SW 1271 (cell line): ENCODE results near the gene PKP4.

Source experiments
- DNase-seq, 2 experiments: peaks; one replicate each; lab custom pipeline; 2025; lab: John Stamatoyannopoulos, UW

PKP4 gene

DNA sequence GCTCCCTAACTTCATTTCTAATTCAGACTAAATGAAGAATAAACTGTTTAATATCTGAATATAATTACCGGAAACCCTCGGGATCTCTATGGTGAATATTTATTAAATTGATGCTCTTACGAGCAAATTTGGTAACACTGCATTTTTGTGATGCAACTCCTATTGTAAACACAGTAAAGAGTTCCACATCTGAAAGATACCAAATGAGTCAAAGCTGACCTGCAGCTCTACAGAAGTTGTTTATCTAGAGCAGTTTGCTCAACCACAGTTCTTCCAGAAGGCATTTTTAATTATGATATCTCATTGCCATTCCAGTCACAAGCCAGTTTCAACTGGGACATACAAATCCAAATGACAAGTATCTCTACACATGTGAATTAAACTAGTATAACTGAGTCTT lies 129.7 kb downstream of the PKP4 start:
- peak in 1 of 2 experiments; percentile 8 for DNase-seq

DNA sequence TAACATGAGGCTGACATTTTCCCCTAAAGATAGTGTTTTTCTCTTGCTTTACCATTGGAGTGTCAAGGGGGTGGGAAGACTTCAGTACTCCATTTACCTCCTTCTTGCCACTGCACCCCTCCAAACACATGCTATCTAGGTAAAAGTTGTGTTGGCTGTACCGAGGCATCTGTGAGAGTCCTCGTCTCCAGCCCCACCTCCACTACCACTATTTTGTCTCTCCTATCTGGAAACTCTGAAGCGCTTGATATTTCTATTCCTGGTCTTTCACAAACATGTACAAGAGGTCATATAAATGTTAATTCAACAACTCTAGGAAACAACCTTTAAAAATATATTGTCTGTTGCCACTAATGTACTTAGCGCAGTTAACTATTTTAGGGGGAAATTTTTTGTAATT lies 132.6 kb downstream of the PKP4 start:
- no peak for DNase-seq

DNA sequence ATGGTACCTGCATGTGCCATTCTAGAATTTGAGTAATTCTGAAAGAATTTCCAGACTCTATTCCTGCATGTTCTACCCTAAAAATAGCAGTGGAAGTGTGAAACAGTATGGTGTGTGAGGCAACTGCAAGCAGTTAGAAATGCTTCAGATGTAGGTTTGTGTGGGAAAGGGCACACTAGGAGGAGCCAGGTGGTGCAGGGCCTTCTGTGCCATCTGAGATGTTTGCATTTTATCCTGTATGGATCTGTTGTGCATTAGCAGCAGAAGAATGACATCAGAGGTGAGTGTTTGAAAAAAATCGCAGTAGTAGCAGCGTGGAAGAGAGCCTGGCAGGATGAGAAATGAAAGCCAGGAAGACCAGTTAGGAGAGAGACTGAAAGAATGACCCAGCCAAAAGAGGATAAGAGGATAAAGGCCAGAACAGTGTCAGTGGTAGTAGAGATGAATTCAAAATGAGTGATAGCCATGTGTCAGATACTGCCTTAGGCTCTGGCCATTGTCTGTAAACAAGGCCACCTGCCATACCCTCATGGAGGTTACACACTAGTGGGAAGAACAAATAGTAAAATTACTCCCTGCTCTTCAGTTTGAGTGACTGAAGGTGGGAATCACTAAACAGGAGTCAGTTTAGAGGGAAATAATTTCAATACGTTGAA lies 142.2 kb downstream of the PKP4 start:
- peak in 1 of 2 experiments; percentile 35 for DNase-seq

DNA sequence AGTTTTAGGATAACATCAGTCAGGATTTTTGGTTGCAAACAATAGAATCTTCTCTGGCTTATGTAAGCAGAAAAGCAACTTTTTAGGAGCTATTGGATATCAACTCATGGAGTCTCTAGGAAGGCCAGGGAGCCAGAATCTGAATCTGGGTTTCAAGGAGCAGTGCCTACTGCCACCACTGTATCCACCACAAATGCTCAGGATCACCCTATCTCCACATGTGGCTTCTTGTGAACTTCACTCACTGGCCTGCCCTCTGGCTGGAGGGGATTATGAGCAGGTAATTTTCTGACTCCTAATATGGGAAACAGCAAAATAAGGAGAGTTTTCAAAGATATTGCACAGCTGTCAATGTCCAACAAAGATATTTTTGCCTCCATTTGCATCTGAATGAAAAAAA lies 142.9 kb downstream of the PKP4 start:
- peak in 1 of 2 experiments; percentile 14 for DNase-seq

DNA sequence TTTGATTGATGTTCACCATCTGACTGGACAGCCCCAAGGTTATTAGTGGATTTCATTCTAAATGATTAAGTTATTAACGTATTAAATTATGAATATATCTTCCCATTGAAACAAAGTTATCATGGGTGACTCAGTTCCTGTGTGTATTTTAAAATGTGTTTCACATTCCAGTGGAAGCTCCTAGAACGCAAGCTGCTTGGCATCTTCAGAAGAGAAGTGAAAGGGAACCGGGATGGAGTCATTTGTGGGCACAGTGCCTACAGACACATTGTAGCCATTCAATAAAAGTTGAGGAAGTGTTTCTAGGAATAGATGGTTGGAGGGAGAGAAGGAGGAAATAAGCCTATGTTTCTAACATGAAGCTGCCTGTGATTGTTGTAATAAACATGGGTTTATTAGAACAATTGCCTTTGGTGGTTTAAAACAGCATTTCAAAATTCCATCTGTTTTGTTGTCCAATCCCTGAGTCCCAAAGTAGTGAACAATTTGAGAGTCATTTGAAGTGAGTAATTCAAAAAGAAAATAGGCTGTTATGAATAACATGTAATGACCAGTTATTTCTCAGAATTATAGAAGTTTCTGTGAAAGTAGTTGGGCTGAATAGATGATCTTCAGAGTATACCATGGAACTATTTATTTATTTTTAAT lies 143.5 kb downstream of the PKP4 start:
- peak; percentile 46 to 80 for DNase-seq

DNA sequence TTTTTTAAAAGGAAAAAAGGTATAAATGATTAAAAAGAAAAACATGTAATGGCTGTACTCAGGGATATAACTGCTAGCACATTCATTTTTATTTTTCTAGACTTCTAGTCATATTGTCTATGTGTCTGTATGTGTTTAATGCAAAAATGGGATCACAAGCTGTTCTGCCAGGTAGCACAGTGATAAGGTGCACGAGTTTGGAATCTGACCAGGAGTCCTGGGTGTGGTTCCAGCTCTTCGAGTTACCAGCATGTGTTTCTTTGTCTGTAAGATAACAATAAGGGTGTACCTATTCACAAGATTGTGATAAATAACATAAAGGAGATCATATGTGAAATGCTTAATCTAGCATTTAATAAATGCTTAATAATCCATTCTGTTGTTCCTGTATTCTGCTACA lies 145.3 kb downstream of the PKP4 start:
- no peak for DNase-seq

DNA sequence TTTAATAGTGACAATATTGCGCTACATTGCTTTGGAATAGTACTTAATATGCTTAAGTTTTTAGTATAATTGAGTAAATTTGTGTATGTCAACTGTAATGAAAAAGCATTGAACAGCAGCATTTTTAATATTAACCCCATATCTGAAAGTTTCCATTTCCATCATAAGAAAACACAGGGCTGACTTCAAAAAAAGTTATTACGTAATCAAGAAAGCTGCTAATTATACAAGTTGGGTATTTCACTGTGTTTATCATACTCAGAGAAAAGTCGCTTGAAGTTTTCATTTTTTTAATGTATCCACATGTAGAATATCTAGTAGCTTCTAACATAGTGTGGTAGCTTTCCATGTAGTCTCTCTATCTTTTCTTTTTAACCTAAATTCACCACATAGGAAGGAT lies 146.5 kb downstream of the PKP4 start:
- no peak for DNase-seq

DNA sequence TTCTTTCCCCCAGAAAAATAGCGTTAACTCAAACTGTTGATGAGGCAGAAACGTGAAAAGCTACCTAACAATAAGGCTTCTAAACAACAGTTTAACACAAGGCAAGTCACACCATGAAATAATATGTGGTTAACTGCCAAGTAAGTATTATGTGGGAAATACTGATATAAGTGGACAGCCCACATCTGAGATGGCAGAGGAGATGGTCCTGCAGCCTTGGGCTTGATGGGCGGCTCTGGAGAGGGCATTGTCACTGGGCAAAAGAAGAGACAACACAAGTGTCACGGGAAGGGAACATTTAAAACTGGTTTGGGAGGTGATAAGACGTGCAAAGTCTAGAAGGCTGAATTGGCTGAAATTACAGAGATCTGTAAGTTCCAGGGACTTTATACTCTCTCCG lies 147.2 kb downstream of the PKP4 start:
- no peak for DNase-seq

DNA sequence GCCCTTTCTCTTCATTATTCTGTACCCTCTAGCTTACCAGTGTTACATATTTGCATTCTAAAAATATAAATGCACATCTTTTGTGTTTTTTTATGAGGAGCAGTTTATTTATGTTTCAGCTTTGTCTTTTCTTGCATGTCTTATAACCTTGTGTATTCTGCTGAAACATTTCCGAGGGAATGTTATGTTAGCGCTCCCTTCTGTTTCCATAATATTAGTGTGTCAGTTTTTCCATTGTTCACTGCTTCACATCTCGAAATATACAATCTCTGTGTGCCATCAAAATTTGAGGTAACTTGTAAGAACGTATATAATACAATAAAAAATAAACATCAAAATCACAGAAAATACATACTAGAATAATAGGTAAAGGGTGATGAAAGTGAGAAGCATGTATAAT lies 153.3 kb downstream of the PKP4 start:
- no peak for DNase-seq

DNA sequence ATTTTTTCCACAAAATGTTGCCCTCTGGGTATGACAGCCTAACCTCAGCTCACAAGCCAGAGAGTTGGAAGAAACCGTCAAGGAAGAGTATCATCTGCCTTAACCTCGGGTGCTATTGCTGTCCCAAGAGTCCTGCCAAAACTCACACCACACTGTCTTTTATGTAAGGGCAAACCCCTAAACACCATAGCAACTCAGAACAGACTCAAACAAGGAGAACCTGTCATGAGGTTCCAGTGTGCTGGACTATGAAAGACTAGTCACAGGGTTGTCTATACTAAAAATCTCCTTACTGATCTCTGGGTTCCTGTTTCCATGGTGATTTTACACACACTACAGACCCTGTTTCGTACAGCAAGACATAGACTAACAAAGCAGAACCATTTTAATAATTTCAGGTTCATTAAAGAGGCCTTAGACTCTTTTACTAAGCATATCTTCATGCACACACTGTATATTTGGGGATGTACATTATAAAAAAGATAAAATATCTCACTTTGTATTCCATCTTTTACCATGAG lies 159.8 kb downstream of the PKP4 start:
- no peak for DNase-seq

DNA sequence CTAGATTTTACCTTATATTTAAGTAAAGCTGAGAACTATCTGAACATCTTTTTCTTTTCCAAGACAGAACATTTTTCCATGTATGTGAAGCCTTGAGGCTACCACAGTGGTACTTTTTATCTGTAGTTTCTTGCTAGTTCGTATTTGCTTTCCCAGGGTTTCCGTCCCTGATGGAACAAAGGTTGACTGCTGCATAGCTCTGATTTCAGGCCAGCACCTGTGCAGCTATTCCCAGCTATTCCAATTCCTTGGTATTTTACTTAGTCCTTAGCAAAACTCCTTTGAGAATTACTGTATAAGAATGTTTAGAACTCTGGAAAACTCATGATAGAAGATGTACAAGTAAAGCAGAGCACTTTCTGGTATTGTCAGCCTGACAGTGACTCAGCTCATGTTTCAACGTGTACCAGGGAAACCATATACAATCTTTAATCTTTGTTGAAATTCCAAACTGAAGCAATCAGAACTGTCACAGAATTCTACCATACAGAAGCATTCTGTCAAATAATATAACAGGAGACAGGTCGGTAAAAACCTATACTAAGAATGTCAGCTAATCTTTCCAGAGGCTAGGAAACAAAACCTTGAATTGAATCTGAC lies 162.2 kb downstream of the PKP4 start:
- no peak for DNase-seq

DNA sequence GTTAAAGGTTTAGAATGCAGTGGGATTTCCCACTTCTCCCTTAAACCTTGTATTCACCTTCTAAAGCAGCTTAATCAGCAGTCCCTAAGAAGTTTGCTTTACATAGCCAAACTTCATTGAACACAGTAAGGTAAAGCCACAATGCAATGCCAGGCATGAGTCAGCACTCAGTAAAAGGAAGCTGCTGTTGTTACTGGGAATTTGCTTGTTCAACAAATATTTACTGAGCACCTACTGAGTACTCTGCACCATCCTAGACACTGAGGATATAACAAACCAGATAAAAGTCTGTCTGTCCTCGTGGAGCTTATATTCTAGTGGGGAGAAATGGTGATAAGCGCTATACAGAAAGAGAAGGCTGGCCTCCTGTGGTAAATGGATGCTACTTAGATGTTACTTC lies 162.7 kb downstream of the PKP4 start:
- DNase-seq: peak in 1 of 2 experiments; percentile 22

DNA sequence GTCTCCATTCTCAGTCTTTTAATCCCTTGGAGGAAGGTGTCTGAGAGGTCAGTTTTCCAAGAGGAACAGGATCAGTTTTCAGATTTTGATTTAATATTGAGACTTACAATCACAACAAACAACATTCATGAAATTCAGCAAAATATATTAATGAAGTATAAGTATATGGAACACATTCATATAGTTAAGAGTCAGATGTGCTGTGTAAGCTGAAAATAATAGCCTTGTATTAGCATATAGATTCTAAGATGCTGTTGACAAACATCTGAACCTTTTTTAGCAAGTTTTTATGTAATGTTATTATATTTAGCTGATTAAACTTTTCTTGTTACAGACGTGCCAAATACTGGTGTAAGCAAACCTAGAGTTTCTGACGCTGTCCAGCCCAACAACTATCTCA lies 163.9 kb downstream of the PKP4 start:
- no peak for DNase-seq

DNA sequence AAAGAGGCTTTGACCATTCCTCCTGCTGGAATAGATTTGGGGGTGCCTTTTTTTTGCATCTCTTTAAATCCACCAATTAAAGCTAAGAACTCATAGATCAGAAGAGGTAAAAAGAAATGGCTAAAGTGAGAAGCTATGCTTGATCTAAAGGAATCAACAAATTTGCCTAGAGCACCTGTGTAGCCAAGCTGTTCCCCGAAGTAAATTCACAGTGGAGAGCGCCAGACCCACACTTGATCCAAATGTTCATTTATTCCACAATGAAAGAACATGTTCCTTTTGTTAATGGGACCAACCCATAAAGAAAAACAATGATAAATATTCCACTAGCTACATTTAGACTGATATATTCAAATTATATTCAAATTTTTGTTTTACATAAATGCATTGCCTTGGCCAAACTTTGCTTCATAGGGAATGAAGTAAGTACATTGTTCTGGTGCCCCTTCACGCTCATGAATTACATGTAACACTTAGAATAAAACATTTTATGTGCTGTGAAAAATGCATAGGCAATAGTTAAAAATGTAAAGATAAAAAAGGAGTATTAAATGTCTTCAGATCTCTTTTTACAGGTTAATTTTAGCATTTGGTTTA lies 167.4 kb downstream of the PKP4 start:
- DNase-seq: no peak

DNA sequence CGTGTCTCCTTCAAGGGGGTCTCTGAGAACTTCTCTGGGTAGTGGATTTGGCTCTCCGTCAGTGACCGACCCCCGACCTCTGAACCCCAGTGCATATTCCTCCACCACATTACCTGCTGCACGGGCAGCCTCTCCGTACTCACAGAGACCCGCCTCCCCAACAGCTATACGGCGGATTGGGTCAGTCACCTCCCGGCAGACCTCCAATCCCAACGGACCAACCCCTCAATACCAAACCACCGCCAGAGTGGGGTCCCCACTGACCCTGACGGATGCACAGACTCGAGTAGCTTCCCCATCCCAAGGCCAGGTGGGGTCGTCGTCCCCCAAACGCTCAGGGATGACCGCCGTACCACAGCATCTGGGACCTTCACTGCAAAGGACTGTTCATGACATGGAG lies 168.2 kb downstream of the PKP4 start:
- DNase-seq: no peak

DNA sequence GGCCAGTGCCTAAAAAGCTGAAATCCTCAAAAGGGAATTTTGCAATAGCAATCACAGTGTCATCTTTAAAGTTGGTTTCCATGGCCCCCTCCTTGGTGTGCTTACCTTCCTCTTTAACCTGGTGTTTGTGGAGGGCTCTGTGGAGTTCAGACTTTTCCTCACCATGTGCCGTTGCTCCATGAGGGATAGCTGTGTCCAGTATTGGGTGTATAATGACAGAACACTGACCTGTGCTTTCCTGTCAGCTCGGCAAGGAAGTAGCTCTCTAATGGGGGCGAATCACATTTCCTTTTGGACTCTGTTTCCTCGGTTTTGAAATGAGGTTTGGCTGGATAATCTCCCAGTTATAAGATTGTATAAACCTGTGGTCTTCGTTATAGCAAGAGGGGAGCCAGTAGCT lies 172.4 kb downstream of the PKP4 start:
- no peak for DNase-seq

DNA sequence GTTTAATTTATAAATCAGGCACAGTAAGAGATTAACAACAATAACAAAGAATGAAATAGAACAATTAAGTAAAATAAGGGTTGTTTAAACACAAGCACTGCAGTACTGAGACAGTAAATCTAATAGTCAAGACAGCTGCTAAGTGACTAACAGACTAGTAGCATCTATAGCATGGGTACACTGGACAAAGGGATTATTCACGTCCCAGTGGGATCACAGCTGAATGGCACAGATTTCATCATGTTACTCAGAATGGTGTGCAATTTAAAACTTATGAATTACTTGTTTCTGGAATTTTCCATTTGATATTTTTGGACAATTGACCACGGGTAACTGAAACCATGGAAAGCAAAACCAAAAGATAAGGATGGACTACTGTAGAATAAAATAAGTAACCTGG lies 176.5 kb downstream of the PKP4 start:
- DNase-seq: no peak

DNA sequence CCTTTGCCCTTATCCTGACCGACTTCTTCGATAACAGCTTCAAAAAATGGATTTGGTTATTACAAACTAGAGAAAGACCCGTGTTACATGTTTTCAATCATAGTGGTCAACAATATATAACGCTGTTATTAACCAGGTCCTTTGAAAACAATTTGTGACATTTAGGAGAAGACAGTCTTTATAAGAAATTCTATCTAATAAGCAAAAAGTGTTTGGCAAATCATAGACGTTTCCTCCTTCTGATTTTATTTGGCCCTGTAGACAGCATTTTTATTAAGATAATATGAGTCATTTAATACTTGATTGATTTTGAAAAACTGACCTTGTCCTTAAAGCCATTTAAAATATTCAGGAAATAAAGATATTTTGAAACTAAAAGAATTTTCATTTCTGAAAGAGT lies 177.9 kb downstream of the PKP4 start:
- no peak for DNase-seq

DNA sequence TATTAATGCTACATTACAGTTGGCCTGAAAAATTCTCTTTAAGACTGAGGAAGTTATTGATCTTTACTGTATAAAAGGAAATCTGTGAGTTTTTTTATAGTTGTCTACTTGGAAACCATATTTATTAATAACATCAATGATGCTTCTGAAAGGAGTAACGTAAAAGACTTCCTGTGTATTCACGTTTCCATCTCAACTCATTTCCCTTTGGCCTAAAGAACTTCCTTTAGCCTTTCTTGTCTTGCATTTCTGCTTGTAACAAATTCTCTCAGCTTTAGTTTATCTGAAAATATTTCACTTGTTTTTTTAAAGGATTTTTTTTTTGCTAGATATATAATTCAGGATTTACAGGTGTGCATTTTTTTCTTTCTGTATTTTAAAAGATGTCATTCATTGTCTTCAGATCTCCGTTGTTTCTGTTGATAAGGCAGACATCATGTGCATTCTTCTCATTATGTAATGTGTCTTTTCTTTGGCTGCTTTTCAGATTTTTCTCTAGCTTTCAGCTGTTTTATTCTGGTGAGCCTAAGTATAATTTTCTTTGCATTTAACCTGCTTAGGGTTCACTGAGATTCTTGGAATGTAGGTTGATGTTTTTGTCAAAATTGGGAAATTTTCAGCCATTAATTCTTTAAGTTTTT lies 179.3 kb downstream of the PKP4 start:
- DNase-seq: no peak

DNA sequence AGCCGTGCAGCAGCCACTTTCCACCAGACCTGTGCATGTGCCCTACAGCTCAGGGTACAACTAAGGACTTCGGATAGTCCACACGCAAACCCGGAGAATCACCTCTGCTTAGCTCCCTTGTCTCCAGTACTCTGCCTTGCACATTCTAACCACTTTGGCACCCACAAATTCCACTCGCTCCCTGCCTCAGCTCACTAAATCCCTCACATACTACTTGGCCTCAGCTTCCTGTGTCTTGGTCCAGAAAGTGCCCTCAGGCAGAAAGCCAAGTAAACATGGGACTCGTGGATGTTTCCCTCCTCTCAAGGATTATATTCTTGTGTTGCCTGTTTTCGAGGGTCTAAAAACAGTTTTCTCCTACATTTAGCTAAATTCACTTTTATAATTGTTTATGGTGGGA lies 180.6 kb downstream of the PKP4 start:
- DNase-seq: no peak

DNA sequence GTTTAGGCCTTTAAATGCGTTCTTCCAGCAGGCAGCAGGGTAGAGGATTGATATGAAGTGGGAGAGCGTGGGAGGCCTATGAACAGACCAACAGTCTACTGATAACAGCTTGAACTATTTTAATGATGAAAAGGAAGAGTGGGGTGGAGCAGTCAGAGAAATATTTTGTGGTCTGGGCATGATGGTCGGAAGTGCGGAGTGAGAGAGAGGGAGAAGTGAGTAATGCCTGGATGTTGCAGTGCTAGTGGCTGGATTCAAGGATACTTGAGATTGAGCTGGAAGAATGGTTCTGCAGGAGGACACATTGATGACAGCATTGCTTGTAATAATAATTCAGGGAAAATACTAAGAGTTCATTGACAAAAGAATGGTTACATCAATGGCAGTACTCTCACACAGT lies 187.4 kb downstream of the PKP4 start:
- no peak for DNase-seq

DNA sequence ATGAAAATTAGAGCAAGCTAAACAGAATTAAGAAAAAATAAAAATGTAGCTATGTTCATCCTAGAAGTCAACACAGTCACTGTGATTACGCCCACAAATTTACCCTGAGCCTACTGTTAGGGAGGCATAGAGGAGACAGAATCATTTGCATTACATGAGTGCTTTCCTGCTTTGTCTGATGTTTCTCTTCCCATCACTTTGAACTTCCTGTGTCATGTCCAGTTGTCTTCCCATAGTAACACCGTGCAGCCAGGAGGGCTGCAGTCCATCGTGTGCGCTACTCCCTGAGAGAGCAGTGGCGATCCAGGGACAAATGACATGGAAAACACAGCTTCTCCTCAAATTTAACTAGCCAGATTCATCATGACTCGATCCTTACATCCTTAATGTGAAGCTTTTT lies 188.5 kb downstream of the PKP4 start:
- DNase-seq: no peak
